Adrenal gland (tissue), 5 donors: ENCODE results near the gene INSYN1.

ENCODE experiments used
- CTCF ChIP-seq, 6 experiments: fragments of 450-650 bp in 4 of 6; fragments of 200-600 bp in 2 of 6; sonication (generic) in 1 of 6; IDR thresholded peaks; 1 replicate in 5 of 6; 2 replicates in 1 of 6; pipeline versions ENCODE4 v1.5.1 to v1.8.0; 2016 to 2021; ENCODE audit warnings: antibody characterized with exemption in 6 of 6, mild to moderate bottlenecking in 2 of 6, moderate library complexity in 1 of 6
- POLR2A ChIP-seq, 2 donors: fragments of 450-650 bp; IDR thresholded peaks; one replicate each; pipeline ENCODE4 v1.6.1; 2017; ENCODE audit warnings: antibody characterized with exemption in 2 of 2, mild to moderate bottlenecking in 2 of 2, moderate library complexity in 1 of 2
- donor health status: DM: no; HTN: no; CAD: no.

GRCh38 chr15:73750438-73750837 is 2.7 kb downstream of the INSYN1 start:
- TF ChIP-seq CTCF (IDR thresholded peaks at IDR 0.05) (no peak), POLR2A (IDR thresholded peaks at IDR 0.05) (no peak)
